Measurements from ENCODE around the gene GPATCH8. TPM values are rescaled to one million over a fixed set of nuclear protein-coding genes. Genes with fewer than 3 reads are reported as not detected.
A peak's percentile ranks its signal among the peaks of the same experiment; 100 is the strongest.

The GPATCH8 gene
- total and polyA plus RNA-seq, 2 of the 8 experiments (the other 6 are each of a cell fraction or from before 2014, with no cell fraction given), result 20.5 to 58.1 TPM

- H2AK5ac ChIP-seq (ENCODE audit: low read depth, low read length), result no peak overlapping the region
- 80% methylated on average over 11 of the region's 16 CpGs; no CpG with 5 or more reads in 1 of the 2 experiments for WGBS, 2 experiments (ENCODE audit: extremely low coverage in 1 of 2, insufficient coverage in 1 of 2, insufficient read length in 1 of 2, insufficient replicate concordance in 2 of 2, low coverage in 1 of 2, low lambda C conversion rate in 2 of 2, missing lambda C conversion rate in 1 of 2)
- DNase-seq (ENCODE audit: low read depth in 1 of 2, low spot score in 2 of 2) (no peak), FAIRE-seq (no peak)
- H2AFZ ChIP-seq (ENCODE audit: low read length), result no peak overlapping the region
- H2BK5ac ChIP-seq (ENCODE audit: low read depth, low read length), result no peak overlapping the region
- ChIA-PET CTCF (ENCODE audit: partially characterized antibody) (interaction anchor here (1.0 to 1.5 kb wide), 2 partner anchors 22 to 29 kb away, joined by 3 read pairs; no protein-coding TSS in a partner anchor), POLR2A (ENCODE audit: partially characterized antibody) (interaction anchor here (2.2 kb wide), 1 partner anchor 8 kb away, joined by 10 read pairs; no protein-coding TSS in a partner anchor)
- H3K18ac ChIP-seq (ENCODE audit: extremely low read depth, low read length), result no peak overlapping the region
- no peaks in the 10 kb centered on the region for H3K36me3 ChIP-seq (ENCODE audit: control insufficient read depth in 2 of 4, insufficient read depth in 4 of 4, low read length in 3 of 4)
- no peak overlapping the region for H3K9ac ChIP-seq (replicated peaks in 1 of 4; ENCODE audit: extremely low read depth in 1 of 4, low read depth in 3 of 4, low read length in 3 of 4)
- peaks cover 12% of the 10 kb centered on the region; the same call in 1 of the 2 replicates for H3K23me2 ChIP-seq (ENCODE audit: low read depth, low read length)
- H3K56ac ChIP-seq (replicated peaks; ENCODE audit: insufficient read length, low read depth, low read length), result no peak overlapping the region
- no peaks in the 10 kb centered on the region for H3K9me3 ChIP-seq (ENCODE audit: insufficient read depth in 2 of 2, low read depth in 1 of 2, low read length in 1 of 2)
- no peaks in the 10 kb centered on the region for H3K79me2 ChIP-seq (ENCODE audit: control insufficient read depth in 1 of 2, insufficient read depth in 2 of 2, low read length in 2 of 2)
- H3K4me1 ChIP-seq (replicated peaks in 1 of 4; ENCODE audit: control insufficient read depth in 3 of 4, insufficient read depth in 4 of 4, low read length in 3 of 4), result peaks cover 3 to 21% (median 7%) of the 10 kb centered on the region in 4 experiments; a peak in 6 of 7 replicates
- no peak overlapping the region for H3K23ac ChIP-seq (ENCODE audit: insufficient read length)
- H4K8ac ChIP-seq (ENCODE audit: extremely low read depth, insufficient read depth, low read length), result no peak overlapping the region
- H3K4me2 ChIP-seq (ENCODE audit: insufficient read depth in 1 of 2, low read depth in 2 of 2, low read length in 2 of 2), result peak overlapping the region; percentile 84 to 93; a peak in 3 of 4 replicates
- no peak overlapping the region for H4K5ac ChIP-seq (ENCODE audit: insufficient read length, low read depth, low read length)
- no peak overlapping the region for H3K14ac ChIP-seq (ENCODE audit: insufficient read length)
- no peak overlapping the region for H3K27ac ChIP-seq (ENCODE audit: low read depth, low read length)
- no peak overlapping the region for H2BK15ac ChIP-seq (ENCODE audit: low read length)
- H3K27me3 ChIP-seq (replicated peaks in 1 of 4; ENCODE audit: control insufficient read depth in 3 of 4, extremely low read depth in 1 of 4, insufficient read depth in 3 of 4, low read length in 3 of 4), result peaks cover 10 to 34% (median 31%) of the 10 kb centered on the region in 4 experiments
- H2BK12ac ChIP-seq (ENCODE audit: low read depth, low read length), result 0 out of 2 replicates have a peak overlapping the region, but pooled peaks have one; percentile 14
- H3K79me1 ChIP-seq (ENCODE audit: low read depth, low read length), result no peaks in the 10 kb centered on the region
- peak overlapping the region in 1 of 4 experiments; percentile 74; a peak in 1 of 8 replicates for H3K4me3 ChIP-seq (ENCODE audit: extremely low read depth in 1 of 4, insufficient read depth in 2 of 4, low read depth in 3 of 4, low read length in 4 of 4)
- H4K91ac ChIP-seq (replicated peaks; ENCODE audit: insufficient read length, low read length), result no peak overlapping the region
- no peak overlapping the region for H3K4ac ChIP-seq (replicated peaks; ENCODE audit: insufficient read length, low read depth, low read length)
- no peak for TF ChIP-seq YY1 (IDR thresholded peaks at IDR 0.05; ENCODE audit: low read depth, low read length)
- no peak for TF ChIP-seq TBP (IDR thresholded peaks at IDR 0.05; ENCODE audit: low read depth, low read length)
- TF ChIP-seq RFX5 (IDR thresholded peaks at IDR 0.05; ENCODE audit: borderline replicate concordance, low read depth, low read length), result no peak
- TF ChIP-seq POU5F1 (IDR thresholded peaks at IDR 0.05; ENCODE audit: low read depth, low read length), result no peak
- no peak for TF ChIP-seq JUND (IDR thresholded peaks at IDR 0.05; ENCODE audit: low read length)
- no peak for TF ChIP-seq NRF1 (IDR thresholded peaks at IDR 0.05; ENCODE audit: low read depth, low read length)
- no peak for TF ChIP-seq BCL11A (IDR thresholded peaks at IDR 0.05; ENCODE audit: low read depth in 2 of 2, low read length in 2 of 2)
- TF ChIP-seq CBX5 (IDR thresholded peaks at IDR 0.05; ENCODE audit: low read depth, low read length), result no peak
- no peak for TF ChIP-seq SAP30 (IDR thresholded peaks at IDR 0.05; ENCODE audit: insufficient read depth, insufficient replicate concordance, low read length)
- TF ChIP-seq CHD1 (IDR thresholded peaks at IDR 0.05; ENCODE audit: low read depth, low read length), result no peak
- no peak for TF ChIP-seq RBBP5 (IDR thresholded peaks at IDR 0.05; ENCODE audit: borderline replicate concordance, low read depth, low read length)
- no peak for TF ChIP-seq EZH2 (IDR thresholded peaks at IDR 0.05; ENCODE audit: low read depth, low read length, severe bottlenecking)
- TF ChIP-seq MAFK (IDR thresholded peaks at IDR 0.05; ENCODE audit: low read depth, low read length), result no peak
- H4K20me1 ChIP-seq (replicated peaks in 1 of 2; ENCODE audit: control insufficient read depth in 1 of 2, insufficient read depth in 2 of 2, low read length in 2 of 2), result peaks cover 0 to 4% of the 10 kb centered on the region in 2 experiments
- H2BK20ac ChIP-seq (ENCODE audit: low read length), result no peak overlapping the region
- H2BK120ac ChIP-seq (replicated peaks; ENCODE audit: low read depth, low read length), result no peak overlapping the region
Observed at GRCh38 chr17:44383861-44384260, 119.3 kb downstream of the GPATCH8 start.

Data from H1 (cell line).